Mesendoderm (in vitro differentiated cells): ENCODE results near the gene ELOVL7.
"Not testable (repeated sequence)": the region's sequence is repeated elsewhere in the genome, so short reads cannot be mapped to it uniquely, and the experiment has no call there.

Experiments
- DNase-seq: peaks from one replicate; pipeline ENCODE4 v3.0.0; 2013
- H2AK5ac ChIP-seq: 2 replicates; pipeline ENCODE4 v1.6.1; 2013; ENCODE audit warnings: low read length, inconsistent platforms
- H2BK120ac ChIP-seq: 2 replicates; pipeline ENCODE4 v1.6.1; 2013; ENCODE audit warnings: low read depth, mild to moderate bottlenecking, low read length, moderate library complexity, mixed read lengths
- H2BK15ac ChIP-seq: replicated peaks from 2 replicates; pipeline ENCODE4 v1.6.1; 2013; ENCODE audit warnings: low read depth, mild to moderate bottlenecking, moderate library complexity
- H2BK5ac ChIP-seq: 2 replicates; pipeline ENCODE4 v1.6.1; 2013; ENCODE audit warnings: low read length, inconsistent platforms
- H3K18ac ChIP-seq: 2 replicates; pipeline ENCODE4 v1.6.1; 2013; ENCODE audit warnings: mild to moderate bottlenecking, low read length, mixed read lengths
- H3K23ac ChIP-seq: one replicate; pipeline ENCODE4 v1.6.1; 2013; ENCODE audit warnings: low read length
- H3K27ac ChIP-seq: 2 replicates; pipeline ENCODE4 v1.5.1; 2013; ENCODE audit warnings: low read depth, mild to moderate bottlenecking, inconsistent platforms, low read length, moderate library complexity
- H3K27me3 ChIP-seq: 2 replicates; pipeline ENCODE4 v1.6.1; 2013; ENCODE audit warnings: low read length, control low read depth, mild to moderate bottlenecking, inconsistent platforms; ENCODE audit not compliant: insufficient read depth, poor library complexity
- H3K36me3 ChIP-seq: 2 replicates; pipeline ENCODE4 v1.6.1; 2013; ENCODE audit warnings: low read length, inconsistent platforms; ENCODE audit not compliant: control insufficient read depth, insufficient read depth
- H3K4ac ChIP-seq: one replicate; pipeline ENCODE4 v1.6.1; 2013; ENCODE audit warnings: low read depth, mild to moderate bottlenecking, low read length, moderate library complexity
- H3K4me1 ChIP-seq: 2 replicates; pipeline ENCODE4 v1.6.1; 2013; ENCODE audit warnings: low read depth, low read length, inconsistent platforms; ENCODE audit not compliant: control insufficient read depth
- H3K4me2 ChIP-seq: 2 replicates; pipeline ENCODE4 v1.6.1; 2013; ENCODE audit warnings: low read length
- H3K4me3 ChIP-seq: 2 replicates; pipeline ENCODE4 v1.5.1; 2013; ENCODE audit warnings: mild to moderate bottlenecking, low read length
- H3K56ac ChIP-seq: one replicate; pipeline ENCODE4 v1.6.1; 2013; ENCODE audit warnings: low read length
- H3K79me1 ChIP-seq: 2 replicates; pipeline ENCODE4 v1.6.1; 2013; ENCODE audit warnings: low read length, inconsistent platforms
- H3K79me2 ChIP-seq: 2 replicates; pipeline ENCODE4 v1.6.1; 2013; ENCODE audit warnings: mild to moderate bottlenecking, low read length; ENCODE audit not compliant: control insufficient read depth, insufficient read depth
- H3K9ac ChIP-seq: 2 replicates; pipeline ENCODE4 v1.6.1; 2013; ENCODE audit warnings: low read length, inconsistent platforms
- H4K5ac ChIP-seq: one replicate; pipeline ENCODE4 v1.6.1; 2013; ENCODE audit warnings: low read length
- H4K8ac ChIP-seq: one replicate; pipeline ENCODE4 v1.6.1; 2013; ENCODE audit warnings: low read depth, mild to moderate bottlenecking, control low read depth, low read length, moderate library complexity
- WGBS: extraction: QIAGEN DNeasy Blood & Tissue Kit; methylation state at CpG from one replicate; pipeline ENCODE4 v1.1.7; 2013; ENCODE audit warnings: low lambda C conversion rate, missing lambda C conversion rate; ENCODE audit not compliant: insufficient coverage; ENCODE audit errors: extremely low coverage; 5-methylcytosine and 5-hydroxymethylcytosine counted together

Gene ELOVL7

DNA sequence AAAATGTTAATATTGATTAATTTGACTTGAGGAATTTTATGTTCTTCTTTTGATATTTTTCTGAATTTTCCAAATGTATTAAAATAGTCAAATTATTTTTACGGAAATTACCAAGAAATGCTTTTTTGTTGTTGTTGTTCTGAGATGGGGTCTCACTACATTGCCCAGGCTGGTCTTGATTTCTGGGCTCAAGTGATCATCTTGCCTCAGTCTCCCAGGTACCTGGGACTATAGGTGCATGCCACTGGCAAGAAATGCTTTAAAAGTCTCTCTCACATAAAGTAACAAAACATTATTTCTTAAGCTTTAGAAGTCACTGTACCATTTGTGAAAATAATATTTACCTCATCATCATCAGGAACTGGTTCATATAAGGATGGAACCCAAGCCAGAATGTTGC lies 43.0 kb upstream of the ELOVL7 start:
- Histone ChIP-seq H3K18ac (no peak overlapping the region), H4K5ac (no peak overlapping the region), H3K79me2 (no peaks in the 10 kb centered on the region), H4K8ac (no peak overlapping the region), H2AK5ac (no peak overlapping the region), H3K36me3 (no peaks in the 10 kb centered on the region), H3K79me1 (no peaks in the 10 kb centered on the region), H3K23ac (no peak overlapping the region), H2BK120ac (no peak overlapping the region), H3K4me1 (no peaks in the 10 kb centered on the region), H3K27me3 (no peaks in the 10 kb centered on the region), H2BK15ac (no peak overlapping the region), H3K9ac (no peak overlapping the region), H3K4me3 (no peak overlapping the region), H3K4me2 (no peak overlapping the region), H3K4ac (no peak overlapping the region), H2BK5ac (no peak overlapping the region), H3K56ac (no peak overlapping the region), H3K27ac (no peak overlapping the region)
- DNase-seq, result no peak
- no CpG with 5 or more reads among the region's 1 CpG for WGBS

DNA sequence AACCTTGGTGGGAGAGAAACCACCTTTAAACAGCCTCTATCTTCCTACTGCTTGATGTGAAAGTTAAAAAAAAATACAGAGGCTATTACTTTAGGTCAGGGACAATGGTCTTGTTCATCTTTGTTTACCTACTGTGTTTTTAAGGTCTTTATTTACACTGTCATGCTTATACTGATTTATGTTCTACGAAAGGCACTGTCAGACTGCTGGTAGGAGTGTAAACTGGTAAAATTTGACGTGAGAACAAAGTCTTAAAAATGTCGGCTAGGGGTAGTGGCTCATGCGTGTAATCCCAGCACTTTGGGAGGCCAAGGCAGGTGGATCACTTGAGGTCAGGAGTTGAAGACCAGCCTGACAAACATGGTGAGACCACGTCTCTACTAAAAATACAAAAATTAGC lies 42.1 kb upstream of the ELOVL7 start:
- Histone ChIP-seq H2BK5ac (no peak overlapping the region), H3K36me3 (no peaks in the 10 kb centered on the region), H4K5ac (no peak overlapping the region), H3K79me2 (no peaks in the 10 kb centered on the region), H3K79me1 (no peaks in the 10 kb centered on the region), H4K8ac (no peak overlapping the region), H2BK120ac (no peak overlapping the region), H2AK5ac (no peak overlapping the region), H3K4me1 (no peaks in the 10 kb centered on the region), H3K56ac (no peak overlapping the region), H3K4ac (no peak overlapping the region), H3K18ac (no peak overlapping the region), H3K27ac (no peak overlapping the region), H3K23ac (no peak overlapping the region), H3K27me3 (no peaks in the 10 kb centered on the region), H2BK15ac (no peak overlapping the region), H3K4me3 (no peak overlapping the region), H3K4me2 (no peak overlapping the region), H3K9ac (no peak overlapping the region)
- no CpG with 5 or more reads among the region's 5 CpGs for WGBS
- DNase-seq, result no peak

DNA sequence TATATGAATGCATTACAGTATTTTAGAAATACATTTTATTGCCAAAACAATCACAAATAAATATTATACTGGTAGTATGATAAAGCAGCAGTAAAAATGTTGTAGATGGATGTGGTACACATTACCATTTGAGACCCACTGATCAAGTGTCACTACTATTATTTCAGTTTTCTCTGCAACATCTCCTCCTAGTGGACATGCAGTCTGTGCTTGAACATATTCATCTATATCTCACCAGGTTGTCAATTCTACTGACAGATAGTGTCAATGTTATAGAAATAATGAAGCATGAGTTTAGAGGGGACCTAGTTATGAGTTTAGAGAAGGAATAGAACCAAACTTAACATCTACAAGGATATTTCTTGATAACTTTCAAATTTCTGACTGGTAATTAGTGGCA lies 39.2 kb upstream of the ELOVL7 start:
- no peaks in the 10 kb centered on the region for H3K36me3 ChIP-seq
- H3K4me2 ChIP-seq, result no peak overlapping the region
- H3K27me3 ChIP-seq, result no peaks in the 10 kb centered on the region
- no peak overlapping the region for H2AK5ac ChIP-seq
- no peaks in the 10 kb centered on the region for H3K79me1 ChIP-seq
- no peaks in the 10 kb centered on the region for H3K4me1 ChIP-seq
- H3K9ac ChIP-seq, result no peak overlapping the region
- H2BK120ac ChIP-seq, result no peak overlapping the region
- H3K56ac ChIP-seq, result no peak overlapping the region
- H3K4me3 ChIP-seq, result no peak overlapping the region
- no peak overlapping the region for H2BK15ac ChIP-seq
- peak; percentile 24 for DNase-seq
- no peak overlapping the region for H3K4ac ChIP-seq
- no peak overlapping the region for H3K23ac ChIP-seq
- no peaks in the 10 kb centered on the region for H3K79me2 ChIP-seq
- no peak overlapping the region for H4K5ac ChIP-seq
- H4K8ac ChIP-seq, result no peak overlapping the region
- H3K27ac ChIP-seq, result no peak overlapping the region
- H3K18ac ChIP-seq, result no peak overlapping the region
- H2BK5ac ChIP-seq, result no peak overlapping the region

DNA sequence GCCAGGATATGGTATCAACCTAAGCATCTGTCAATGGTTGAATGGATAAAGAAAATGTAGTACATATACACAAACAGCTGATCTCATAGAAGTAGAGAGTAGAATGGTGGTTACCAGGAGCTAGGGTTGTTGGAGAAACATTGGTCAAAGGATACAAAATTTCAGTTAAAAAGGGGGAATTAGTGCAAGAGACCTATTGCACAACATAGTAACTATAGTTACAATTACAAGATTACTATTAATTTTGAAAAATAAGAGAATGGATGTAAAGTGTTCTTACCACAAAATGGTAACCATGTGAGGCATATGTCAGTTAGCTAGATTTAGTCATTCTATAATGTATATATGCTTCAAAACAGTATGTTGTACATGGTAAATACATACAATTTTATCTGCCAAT lies 28.8 kb upstream of the ELOVL7 start:
- no peak overlapping the region for H3K27ac ChIP-seq
- no peaks in the 10 kb centered on the region for H3K36me3 ChIP-seq

DNA sequence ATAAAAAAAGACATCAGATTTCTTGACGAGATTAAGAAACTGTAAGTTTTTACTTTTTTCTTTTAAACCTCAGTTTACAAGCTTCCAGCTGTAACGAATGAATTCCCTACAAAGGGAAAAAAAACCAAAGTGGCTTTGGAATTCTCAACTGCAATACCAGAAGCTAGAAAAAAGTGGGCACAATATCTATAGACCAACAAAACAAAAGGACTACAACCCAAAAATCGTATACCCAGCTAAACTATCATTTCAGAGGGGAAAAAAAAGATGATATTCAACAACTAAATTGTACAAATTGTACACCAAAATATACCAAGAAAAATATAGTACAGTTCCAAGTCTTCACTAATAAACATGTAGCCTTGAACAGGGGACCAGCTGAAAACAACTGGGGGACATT lies 26.8 kb upstream of the ELOVL7 start:
- H3K27me3 ChIP-seq, result no peaks in the 10 kb centered on the region
- no peaks in the 10 kb centered on the region for H3K79me2 ChIP-seq
- H3K18ac ChIP-seq, result no peak overlapping the region
- H4K8ac ChIP-seq, result no peak overlapping the region
- H3K4me2 ChIP-seq, result no peak overlapping the region
- H4K5ac ChIP-seq, result no peak overlapping the region
- H3K36me3 ChIP-seq, result no peaks in the 10 kb centered on the region
- H3K4ac ChIP-seq, result no peak overlapping the region
- no peaks in the 10 kb centered on the region for H3K4me1 ChIP-seq
- H3K56ac ChIP-seq, result no peak overlapping the region
- H3K4me3 ChIP-seq, result no peak overlapping the region
- no peak overlapping the region for H3K27ac ChIP-seq
- no peak overlapping the region for H2BK120ac ChIP-seq
- no CpG with 5 or more reads among the region's 3 CpGs for WGBS
- H3K79me1 ChIP-seq, result no peaks in the 10 kb centered on the region
- no peak overlapping the region for H2BK15ac ChIP-seq
- no peak overlapping the region for H3K23ac ChIP-seq
- no peak overlapping the region for H2AK5ac ChIP-seq
- DNase-seq, result no peak
- H3K9ac ChIP-seq, result no peak overlapping the region
- no peak overlapping the region for H2BK5ac ChIP-seq

More for the DNA sequence above, 28.8 kb upstream of the ELOVL7 start:
- Histone ChIP-seq H3K27me3 (no peaks in the 10 kb centered on the region), H3K79me1 (no peaks in the 10 kb centered on the region), H3K4ac (no peak overlapping the region), H4K5ac (no peak overlapping the region), H2BK120ac (no peak overlapping the region), H3K9ac (no peak overlapping the region), H3K4me1 (no peaks in the 10 kb centered on the region), H3K56ac (no peak overlapping the region), H3K79me2 (no peaks in the 10 kb centered on the region), H3K18ac (no peak overlapping the region), H2BK15ac (no peak overlapping the region), H3K23ac (no peak overlapping the region), H2BK5ac (no peak overlapping the region), H2AK5ac (no peak overlapping the region), H3K4me3 (no peak overlapping the region), H4K8ac (no peak overlapping the region), H3K4me2 (no peak overlapping the region)
- DNase-seq, result no peak

DNA sequence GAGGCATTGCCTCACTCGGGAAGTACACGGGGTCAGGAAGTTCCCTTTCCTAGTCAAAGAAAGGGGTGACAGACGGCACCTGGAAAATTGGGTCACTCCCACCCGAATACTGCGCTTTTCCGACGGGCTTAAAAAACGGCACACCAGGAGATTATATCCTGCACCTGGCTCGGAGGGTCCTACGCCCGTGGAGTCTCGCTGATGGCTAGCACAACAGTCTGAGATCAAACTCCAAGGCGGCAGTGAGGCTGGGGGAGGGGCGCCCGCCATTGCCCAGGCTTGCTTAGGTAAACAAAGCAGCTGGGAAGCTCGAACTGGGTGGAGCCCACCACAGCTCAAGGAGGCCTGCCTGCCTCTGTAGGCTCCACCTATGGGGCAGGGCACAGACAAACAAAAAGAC lies 16.5 kb upstream of the ELOVL7 start:
- H3K23ac ChIP-seq, H3K56ac ChIP-seq, H3K79me1 ChIP-seq, H2AK5ac ChIP-seq, H4K5ac ChIP-seq, H3K4ac ChIP-seq, H3K18ac ChIP-seq, H4K8ac ChIP-seq, H3K27ac ChIP-seq, H3K79me2 ChIP-seq, H2BK15ac ChIP-seq, H2BK5ac ChIP-seq, H2BK120ac ChIP-seq, DNase-seq, H3K4me3 ChIP-seq, H3K9ac ChIP-seq, H3K4me2 ChIP-seq, H3K4me1 ChIP-seq, H3K27me3 ChIP-seq, H3K36me3 ChIP-seq: not testable (repeated sequence)
- no CpG with 5 or more reads among the region's 16 CpGs for WGBS
